ENCODE results near the gene LRMDA.

DNA sequence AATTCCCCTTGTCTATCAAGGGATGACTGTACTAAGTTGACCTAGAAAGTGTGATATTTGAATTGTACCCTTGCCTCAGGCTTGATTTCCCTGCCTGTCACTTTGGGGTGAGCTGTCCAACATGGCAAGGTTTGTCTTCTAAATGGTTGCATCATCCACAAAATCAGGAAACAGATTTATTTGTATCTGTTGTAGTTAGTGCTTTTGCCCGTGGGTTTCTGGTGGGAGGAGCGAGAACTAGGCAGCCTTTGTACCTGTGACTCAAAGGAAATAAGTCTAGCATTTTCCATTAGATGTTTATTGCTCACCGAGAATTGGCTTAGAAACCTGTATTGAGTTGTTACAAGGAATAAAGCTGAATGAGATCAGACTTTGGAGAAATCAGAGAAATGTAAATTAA is 650.8 kb downstream of the LRMDA start:
- TF ChIP-seq, protein P1, sequence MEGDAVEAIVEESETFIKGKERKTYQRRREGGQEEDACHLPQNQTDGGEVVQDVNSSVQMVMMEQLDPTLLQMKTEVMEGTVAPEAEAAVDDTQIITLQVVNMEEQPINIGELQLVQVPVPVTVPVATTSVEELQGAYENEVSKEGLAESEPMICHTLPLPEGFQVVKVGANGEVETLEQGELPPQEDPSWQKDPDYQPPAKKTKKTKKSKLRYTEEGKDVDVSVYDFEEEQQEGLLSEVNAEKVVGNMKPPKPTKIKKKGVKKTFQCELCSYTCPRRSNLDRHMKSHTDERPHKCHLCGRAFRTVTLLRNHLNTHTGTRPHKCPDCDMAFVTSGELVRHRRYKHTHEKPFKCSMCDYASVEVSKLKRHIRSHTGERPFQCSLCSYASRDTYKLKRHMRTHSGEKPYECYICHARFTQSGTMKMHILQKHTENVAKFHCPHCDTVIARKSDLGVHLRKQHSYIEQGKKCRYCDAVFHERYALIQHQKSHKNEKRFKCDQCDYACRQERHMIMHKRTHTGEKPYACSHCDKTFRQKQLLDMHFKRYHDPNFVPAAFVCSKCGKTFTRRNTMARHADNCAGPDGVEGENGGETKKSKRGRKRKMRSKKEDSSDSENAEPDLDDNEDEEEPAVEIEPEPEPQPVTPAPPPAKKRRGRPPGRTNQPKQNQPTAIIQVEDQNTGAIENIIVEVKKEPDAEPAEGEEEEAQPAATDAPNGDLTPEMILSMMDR (IDR thresholded peaks at IDR 0.05), result no peak
- TF ChIP-seq POLR2A (IDR thresholded peaks at IDR 0.05), result no peak
